ENCODE data around the gene ITGA4. TPM values are rescaled to one million over a fixed set of nuclear protein-coding genes. Genes with fewer than 3 reads are reported as not detected.

The ITGA4 gene
- total RNA-seq, 1 donor from 2014 or later, result 24.0 TPM

DNA sequence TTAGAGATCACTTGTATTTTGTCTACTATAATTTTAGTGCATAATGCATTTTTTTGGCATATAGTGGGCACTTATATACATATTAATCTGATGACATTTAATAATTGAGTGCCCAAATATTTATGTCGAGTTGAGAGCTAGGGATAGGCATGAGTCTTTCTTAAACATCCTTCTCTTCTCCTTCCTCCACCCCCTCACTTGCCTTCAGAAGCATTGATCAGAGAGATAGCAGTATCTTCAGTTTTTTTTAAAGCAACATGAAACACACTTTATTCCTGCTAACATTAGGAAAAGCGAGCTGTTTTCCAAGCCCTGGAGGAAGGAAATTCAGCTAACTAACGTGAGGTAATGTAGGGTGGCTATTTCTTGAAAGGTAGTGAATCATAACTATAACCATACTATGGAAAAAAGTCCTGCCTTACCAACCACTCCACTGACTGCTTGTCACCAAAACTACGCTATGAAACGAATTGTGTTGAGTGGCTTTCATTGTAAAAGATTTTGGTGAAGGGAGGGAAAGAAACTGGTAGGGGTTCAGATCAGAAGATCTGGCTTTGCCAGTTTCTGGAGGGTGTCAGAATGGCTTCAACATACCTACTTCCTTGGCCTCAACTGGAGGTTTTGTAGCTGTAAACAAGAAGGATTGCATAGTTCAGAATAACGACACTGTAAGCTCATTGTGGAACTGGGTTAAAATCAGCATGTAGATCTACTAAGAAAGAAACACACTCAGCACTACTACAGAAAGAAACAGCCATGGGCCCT, 2.3 kb upstream of the ITGA4 start:
- TF ChIP-seq, protein P1, sequence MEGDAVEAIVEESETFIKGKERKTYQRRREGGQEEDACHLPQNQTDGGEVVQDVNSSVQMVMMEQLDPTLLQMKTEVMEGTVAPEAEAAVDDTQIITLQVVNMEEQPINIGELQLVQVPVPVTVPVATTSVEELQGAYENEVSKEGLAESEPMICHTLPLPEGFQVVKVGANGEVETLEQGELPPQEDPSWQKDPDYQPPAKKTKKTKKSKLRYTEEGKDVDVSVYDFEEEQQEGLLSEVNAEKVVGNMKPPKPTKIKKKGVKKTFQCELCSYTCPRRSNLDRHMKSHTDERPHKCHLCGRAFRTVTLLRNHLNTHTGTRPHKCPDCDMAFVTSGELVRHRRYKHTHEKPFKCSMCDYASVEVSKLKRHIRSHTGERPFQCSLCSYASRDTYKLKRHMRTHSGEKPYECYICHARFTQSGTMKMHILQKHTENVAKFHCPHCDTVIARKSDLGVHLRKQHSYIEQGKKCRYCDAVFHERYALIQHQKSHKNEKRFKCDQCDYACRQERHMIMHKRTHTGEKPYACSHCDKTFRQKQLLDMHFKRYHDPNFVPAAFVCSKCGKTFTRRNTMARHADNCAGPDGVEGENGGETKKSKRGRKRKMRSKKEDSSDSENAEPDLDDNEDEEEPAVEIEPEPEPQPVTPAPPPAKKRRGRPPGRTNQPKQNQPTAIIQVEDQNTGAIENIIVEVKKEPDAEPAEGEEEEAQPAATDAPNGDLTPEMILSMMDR (IDR thresholded peaks at IDR 0.05), result no peak
- DNase-seq (no peak), ATAC-seq (no peak)
- H3K27me3 ChIP-seq (ENCODE audit: low read depth), result peaks cover 15% of the 10 kb centered on the region
- intact Hi-C loops (cut with DNase I), result no loop called here
- H3K4me3 ChIP-seq, result no peak overlapping the region
- H3K9me3 ChIP-seq, result no peaks in the 10 kb centered on the region
- peaks cover 18% of the 10 kb centered on the region for H3K4me1 ChIP-seq
- no peak overlapping the region for H3K27ac ChIP-seq
- H3K36me3 ChIP-seq, result no peaks in the 10 kb centered on the region

DNA sequence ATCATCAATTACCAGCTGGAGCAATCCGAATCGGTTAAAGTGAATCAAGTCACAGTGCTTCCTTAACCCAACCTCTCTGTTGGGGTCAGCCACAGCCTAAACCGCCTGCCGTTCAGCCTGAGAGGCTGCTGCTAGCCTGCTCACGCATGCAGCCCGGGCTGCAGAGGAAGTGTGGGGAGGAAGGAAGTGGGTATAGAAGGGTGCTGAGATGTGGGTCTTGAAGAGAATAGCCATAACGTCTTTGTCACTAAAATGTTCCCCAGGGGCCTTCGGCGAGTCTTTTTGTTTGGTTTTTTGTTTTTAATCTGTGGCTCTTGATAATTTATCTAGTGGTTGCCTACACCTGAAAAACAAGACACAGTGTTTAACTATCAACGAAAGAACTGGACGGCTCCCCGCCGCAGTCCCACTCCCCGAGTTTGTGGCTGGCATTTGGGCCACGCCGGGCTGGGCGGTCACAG, 496 bp upstream of the ITGA4 start:
- ATAC-seq (peak; percentile 80 to 89), DNase-seq (peak; percentile 78)
- Histone ChIP-seq H3K9me3 (no peaks in the 10 kb centered on the region), H3K4me3 (peak overlapping the region; percentile 63), H3K27ac (peak overlapping the region; percentile 84), H3K4me1 (peaks cover 30% of the 10 kb centered on the region), H3K27me3 (ENCODE audit: low read depth) (peaks cover 15% of the 10 kb centered on the region), H3K36me3 (no peaks in the 10 kb centered on the region)
- intact Hi-C loops (cut with DNase I), result no loop called here
- TF ChIP-seq, protein P1 (IDR thresholded peaks at IDR 0.05), result no peak

GRCh38 chr2:181457741-181458425, 697 bp downstream of the ITGA4 start:
- H3K27me3 ChIP-seq (ENCODE audit: low read depth), result peaks cover 15% of the 10 kb centered on the region
- peak; percentile 63 for DNase-seq
- peaks cover 33% of the 10 kb centered on the region for H3K4me1 ChIP-seq
- intact Hi-C loops (cut with DNase I), result no loop called here
- H3K36me3 ChIP-seq, result no peaks in the 10 kb centered on the region
- TF ChIP-seq, protein P1 (IDR thresholded peaks at IDR 0.05), result no peak
- H3K27ac ChIP-seq, result peak overlapping the region; percentile 84
- H3K9me3 ChIP-seq, result no peaks in the 10 kb centered on the region
- peak overlapping the region; percentile 63 for H3K4me3 ChIP-seq
- ATAC-seq, result peak; percentile 52

- H3K9me3 ChIP-seq, result no peaks in the 10 kb centered on the region
- DNase-seq, result no peak
- intact Hi-C loops (cut with DNase I), result no loop called here
- peak overlapping the region; percentile 63 for H3K4me3 ChIP-seq
- H3K36me3 ChIP-seq, result no peaks in the 10 kb centered on the region
- H3K27ac ChIP-seq, result peak overlapping the region; percentile 84
- ATAC-seq, result no peak
- H3K4me1 ChIP-seq, result peaks cover 33% of the 10 kb centered on the region
- peaks cover 15% of the 10 kb centered on the region for H3K27me3 ChIP-seq (ENCODE audit: low read depth)
- TF ChIP-seq, protein P1 (IDR thresholded peaks at IDR 0.05), result no peak
These were observed 1.7 kb downstream of the ITGA4 start for GRCh38 chr2:181458871-181459270.

DNA sequence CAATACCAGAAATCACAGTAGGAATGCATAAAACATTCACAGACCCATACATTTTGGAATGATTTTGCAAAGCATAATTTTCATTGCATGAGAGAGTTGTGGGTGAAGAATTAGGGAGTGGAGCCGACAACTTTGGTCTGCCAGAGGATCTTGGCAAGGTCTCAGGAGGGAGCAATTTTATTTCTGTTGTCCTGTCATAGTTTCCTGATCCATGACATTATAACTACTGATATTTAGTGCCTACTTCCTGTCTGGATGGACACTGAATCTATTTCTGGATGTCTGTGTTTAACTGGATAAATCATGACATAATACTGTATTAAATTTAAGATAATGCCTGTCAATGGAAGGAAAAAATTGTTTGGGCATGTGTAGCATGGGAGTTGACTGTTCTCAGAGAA, 2.4 kb downstream of the ITGA4 start:
- DNase-seq, result no peak
- Histone ChIP-seq H3K4me1 (peaks cover 33% of the 10 kb centered on the region), H3K27me3 (ENCODE audit: low read depth) (peaks cover 15% of the 10 kb centered on the region), H3K27ac (peak overlapping the region; percentile 25), H3K4me3 (peak overlapping the region; percentile 63), H3K36me3 (no peaks in the 10 kb centered on the region), H3K9me3 (no peaks in the 10 kb centered on the region)
- intact Hi-C loops (cut with DNase I), result loop anchor here (10.0 kb wide), 1 partner anchor 355 kb away; no protein-coding TSS in a partner anchor
- ATAC-seq, result no peak
- TF ChIP-seq, protein P1 (IDR thresholded peaks at IDR 0.05), result no peak

All from lower lobe of right lung (tissue), 2 donors.